Measurements from ENCODE around the gene MARS1.

- TF ChIP-seq POLR2A (IDR thresholded peaks at IDR 0.05; ENCODE audit: low read depth) = no peak
- TF ChIP-seq CTCF (IDR thresholded peaks at IDR 0.05) = no peak
- no peak for TF ChIP-seq POLR2AphosphoS5 (IDR thresholded peaks at IDR 0.05)
Observed at GRCh38 chr12:57467212-57467874, 20.5 kb upstream of the MARS1 start.

Data from esophagus muscularis mucosa (tissue), 3 donors.